ENCODE data around the gene GPA33. TPM values are rescaled to one million over a fixed set of nuclear protein-coding genes. Genes with fewer than 3 reads are reported as not detected.

Gene GPA33
- total and polyA plus RNA-seq, 9 of the 15 experiments (the other 6 are each of a cell fraction or from before 2014, with no cell fraction given) = 0.13 TPM; not detected in 8

GRCh38 chr1:167126811-167127210 lies 36.6 kb upstream of the GPA33 start (continued):
- TF ChIP-seq ETS1 (conservative IDR thresholded peaks at IDR 0.05; ENCODE audit: control insufficient read depth, low read depth, low read length) (no peak), CREB1 (IDR thresholded peaks at IDR 0.05) (no peak), CREB1 (CRISPR knock-in tag; IDR thresholded peaks at IDR 0.05) (no peak), LARP7 (IDR thresholded peaks at IDR 0.05) (no peak), ZBTB40 (IDR thresholded peaks at IDR 0.05) (no peak), ZBTB40 (CRISPR knock-in tag; IDR thresholded peaks at IDR 0.05) (no peak)
